ENCODE results near the gene IFT74. TPM values are rescaled to one million over a fixed set of nuclear protein-coding genes. Genes with fewer than 3 reads are reported as not detected.
A peak's percentile ranks its signal among the peaks of the same experiment; 100 is the strongest.

Gene IFT74
- total and polyA plus RNA-seq, 10 of the 15 experiments (the other 5 are each of a cell fraction or from before 2014, with no cell fraction given), result 7.6 to 15.4 (median 12.3) TPM

DNA sequence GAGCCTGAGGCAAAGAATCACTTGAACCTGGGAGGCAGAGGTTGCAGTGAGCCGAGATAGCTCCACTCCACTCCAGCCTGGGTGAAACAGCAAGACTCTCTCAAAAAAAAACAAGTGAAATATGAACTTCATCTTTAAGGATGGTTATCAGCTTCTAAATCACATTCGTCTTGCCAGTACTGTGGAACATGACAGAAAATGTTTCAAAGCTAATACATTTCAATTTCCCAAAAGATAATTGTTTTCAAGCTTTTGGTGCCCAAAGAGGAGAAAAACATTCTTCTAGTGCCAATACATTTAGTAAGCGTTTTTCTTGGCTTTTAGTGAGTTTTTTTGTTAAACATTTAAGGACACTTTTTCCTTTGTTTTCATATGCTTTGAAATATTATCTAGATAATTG is 4.4 kb upstream of the IFT74 start:
- in situ Hi-C loops (cut with MboI) (no loop called here), intact Hi-C loops (cut with micrococcal nuclease; ENCODE audit: unreplicated experiment) (no loop called here)
- ATAC-seq, result no peak
- FAIRE-seq, result no peak
- POLR2A ChIA-PET, result no interaction called here
- no peaks in the 10 kb centered on the region for H4K20me1 ChIP-seq (ENCODE audit: control insufficient read depth, insufficient read depth)
- no peak overlapping the region for H3K9ac ChIP-seq (ENCODE audit: control insufficient read depth, insufficient read depth, low read length)
- no peaks in the 10 kb centered on the region for H3K27me3 ChIP-seq (replicated peaks in 1 of 2; ENCODE audit: control insufficient read depth in 2 of 2, insufficient read depth in 2 of 2, low read length in 1 of 2)
- RAD21 ChIA-PET (ENCODE audit: unreplicated experiment), result no interaction called here
- WGBS (ENCODE audit: insufficient coverage, insufficient replicate concordance, low lambda C conversion rate, missing lambda C conversion rate), result 76% methylated on average over 3 of the region's 3 CpGs
- SMC1A ChIA-PET (ENCODE audit: uncharacterized antibody, unreplicated experiment), result interaction anchor here (1.2 kb wide), 1 partner anchor 60 kb away, joined by 3 read pairs; the partner anchor contains the start of gene CAAP1
- H3K79me2 ChIP-seq (ENCODE audit: control insufficient read depth, insufficient read depth, low read length), result peaks cover 7% of the 10 kb centered on the region
- TF ChIP-seq ZNF274 (IDR thresholded peaks at IDR 0.05; ENCODE audit: insufficient read depth, insufficient read length) (no peak), SMC3 (IDR thresholded peaks at IDR 0.05; ENCODE audit: borderline replicate concordance, low read length) (no peak), MYC (IDR thresholded peaks at IDR 0.05; ENCODE audit: insufficient read depth, insufficient read length, insufficient replicate concordance, low read length, severe bottlenecking) (no peak), ZNF622 (IDR thresholded peaks at IDR 0.05) (no peak), IKZF1 (conservative IDR thresholded peaks at IDR 0.05) (no peak)
- no peak overlapping the region for H3K27ac ChIP-seq (ENCODE audit: control insufficient read depth, insufficient read depth)
- no peak overlapping the region for H3K4me2 ChIP-seq (ENCODE audit: control insufficient read depth, insufficient read depth)
- BruUV-seq (replicated peaks), result no TSS peak
- no peaks in the 10 kb centered on the region for H3K36me3 ChIP-seq (ENCODE audit: control insufficient read depth in 2 of 2, insufficient read depth in 2 of 2, low read length in 1 of 2)
- no peak for DNase-seq (ENCODE audit: low read depth, low spot score)
- H3K9me3 ChIP-seq (replicated peaks; ENCODE audit: control insufficient read depth, insufficient read depth, low read length), result no peaks in the 10 kb centered on the region
- CTCF ChIA-PET, result no interaction called here
- H3K4me3 ChIP-seq, result no peak overlapping the region
- no peaks in the 10 kb centered on the region for H3K4me1 ChIP-seq (ENCODE audit: control insufficient read depth, insufficient read depth, low read length)
- H2AFZ ChIP-seq (ENCODE audit: control insufficient read depth, low read depth, low read length), result no peak overlapping the region

DNA sequence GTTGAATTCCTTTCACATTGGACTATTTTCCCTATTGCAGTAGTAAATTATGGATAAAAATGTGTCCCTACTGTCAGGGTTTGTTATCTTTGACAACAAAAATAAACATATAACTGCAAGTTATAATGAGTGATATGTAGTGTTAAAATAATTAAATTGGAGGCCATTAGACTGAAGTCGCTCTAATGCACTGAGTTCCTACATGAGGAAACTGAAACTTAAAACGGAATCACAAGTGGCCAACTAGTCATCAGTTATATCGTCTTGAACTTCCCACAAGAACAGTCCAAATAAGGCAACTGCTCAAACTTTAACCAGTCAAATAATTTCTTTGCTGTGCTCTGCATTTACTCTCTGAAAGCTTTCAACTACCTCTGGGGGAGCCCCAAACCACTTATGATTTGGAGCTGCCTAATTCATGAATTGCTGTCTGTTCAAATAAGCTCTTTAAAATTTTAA is 2.1 kb upstream of the IFT74 start:
- Histone ChIP-seq H3K36me3 (ENCODE audit: control insufficient read depth in 2 of 2, insufficient read depth in 2 of 2, low read length in 1 of 2) (no peaks in the 10 kb centered on the region), H3K79me2 (ENCODE audit: control insufficient read depth, insufficient read depth, low read length) (peaks cover 2% of the 10 kb centered on the region), H2AFZ (ENCODE audit: control insufficient read depth, low read depth, low read length) (no peak overlapping the region), H3K9me3 (replicated peaks; ENCODE audit: control insufficient read depth, insufficient read depth, low read length) (no peaks in the 10 kb centered on the region), H3K27me3 (replicated peaks in 1 of 2; ENCODE audit: control insufficient read depth in 2 of 2, insufficient read depth in 2 of 2, low read length in 1 of 2) (no peaks in the 10 kb centered on the region), H4K20me1 (ENCODE audit: control insufficient read depth, insufficient read depth) (no peaks in the 10 kb centered on the region), H3K4me1 (ENCODE audit: control insufficient read depth, insufficient read depth, low read length) (no peaks in the 10 kb centered on the region), H3K9ac (ENCODE audit: control insufficient read depth, insufficient read depth, low read length) (no peak overlapping the region), H3K27ac (ENCODE audit: control insufficient read depth, insufficient read depth) (peak overlapping the region; percentile 40; the same call in 1 of the 2 replicates), H3K4me2 (ENCODE audit: control insufficient read depth, insufficient read depth) (no peak overlapping the region), H3K4me3 (no peak overlapping the region)
- FAIRE-seq (no peak), DNase-seq (ENCODE audit: low read depth, low spot score) (no peak), ATAC-seq (peak; percentile 71)
- CTCF ChIA-PET, result interaction anchor here (1.0 to 1.4 kb wide), 3 partner anchors 12 to 22 kb away, joined by 3 to 5 read pairs (median 5); no protein-coding TSS in a partner anchor
- SMC1A ChIA-PET (ENCODE audit: uncharacterized antibody, unreplicated experiment), result interaction anchor here (1.3 to 3.2 kb wide), 5 partner anchors 10 to 66 kb away, joined by 4 to 24 read pairs (median 4); no protein-coding TSS in a partner anchor
- in situ Hi-C loops (cut with MboI), result no loop called here
- POLR2A ChIA-PET, result interaction anchor here (2.9 kb wide), 2 partner anchors 12 to 62 kb away, joined by 20 read pairs; partner anchors contain the start of gene CAAP1
- BruUV-seq (replicated peaks), result no TSS peak
- RAD21 ChIA-PET (ENCODE audit: unreplicated experiment), result interaction anchor here (1.4 kb wide), 1 partner anchor 12 kb away, joined by 6 read pairs; no protein-coding TSS in a partner anchor
- WGBS (ENCODE audit: insufficient coverage, insufficient replicate concordance, low lambda C conversion rate, missing lambda C conversion rate), result 19% methylated on average over 3 of the region's 3 CpGs
- intact Hi-C loops (cut with micrococcal nuclease; ENCODE audit: unreplicated experiment), result no loop called here
- no peak for TF ChIP-seq SREBF1 (IDR thresholded peaks at IDR 0.05; ENCODE audit: low read length)
- TF ChIP-seq CBX5 (IDR thresholded peaks at IDR 0.05; ENCODE audit: low read depth), result no peak
- no peak for TF ChIP-seq CEBPB (IDR thresholded peaks at IDR 0.05; ENCODE audit: borderline replicate concordance in 1 of 2, low read depth in 2 of 2, low read length in 2 of 2)
- TF ChIP-seq CHD1 (IDR thresholded peaks at IDR 0.05; ENCODE audit: low read depth, low read length), result no peak
- TF ChIP-seq POLR2A (IDR thresholded peaks at IDR 0.05; ENCODE audit: low read depth, low read length), result no peak
- TF ChIP-seq IRF4 (IDR thresholded peaks at IDR 0.05; ENCODE audit: low read depth, low read length), result no peak
- TF ChIP-seq EZH2 (IDR thresholded peaks at IDR 0.05; ENCODE audit: borderline replicate concordance, control insufficient read depth, low read depth, low read length), result no peak
- TF ChIP-seq, protein P1, sequence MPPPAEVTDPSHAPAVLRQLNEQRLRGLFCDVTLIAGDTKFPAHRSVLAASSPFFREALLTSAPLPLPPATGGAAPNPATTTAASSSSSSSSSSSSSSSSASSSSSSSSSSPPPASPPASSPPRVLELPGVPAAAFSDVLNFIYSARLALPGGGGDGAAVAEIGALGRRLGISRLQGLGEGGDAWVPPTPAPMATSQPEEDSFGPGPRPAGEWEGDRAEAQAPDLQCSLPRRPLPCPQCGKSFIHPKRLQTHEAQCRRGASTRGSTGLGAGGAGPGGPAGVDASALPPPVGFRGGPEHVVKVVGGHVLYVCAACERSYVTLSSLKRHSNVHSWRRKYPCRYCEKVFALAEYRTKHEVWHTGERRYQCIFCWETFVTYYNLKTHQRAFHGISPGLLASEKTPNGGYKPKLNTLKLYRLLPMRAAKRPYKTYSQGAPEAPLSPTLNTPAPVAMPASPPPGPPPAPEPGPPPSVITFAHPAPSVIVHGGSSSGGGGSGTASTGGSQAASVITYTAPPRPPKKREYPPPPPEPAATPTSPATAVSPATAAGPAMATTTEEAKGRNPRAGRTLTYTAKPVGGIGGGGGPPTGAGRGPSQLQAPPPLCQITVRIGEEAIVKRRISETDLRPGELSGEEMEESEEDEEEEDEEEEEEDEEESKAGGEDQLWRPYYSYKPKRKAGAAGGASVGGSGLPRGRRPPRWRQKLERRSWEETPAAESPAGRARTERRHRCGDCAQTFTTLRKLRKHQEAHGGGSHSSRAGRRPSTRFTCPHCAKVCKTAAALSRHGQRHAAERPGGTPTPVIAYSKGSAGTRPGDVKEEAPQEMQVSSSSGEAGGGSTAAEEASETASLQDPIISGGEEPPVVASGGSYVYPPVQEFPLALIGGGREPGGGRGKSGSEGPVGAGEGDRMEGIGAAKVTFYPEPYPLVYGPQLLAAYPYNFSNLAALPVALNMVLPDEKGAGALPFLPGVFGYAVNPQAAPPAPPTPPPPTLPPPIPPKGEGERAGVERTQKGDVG (CRISPR knock-in tag; IDR thresholded peaks at IDR 0.05), result no peak
- TF ChIP-seq ESRRA (IDR thresholded peaks at IDR 0.05; ENCODE audit: low read length), result no peak
- TF ChIP-seq YBX1 (IDR thresholded peaks at IDR 0.05), result no peak
- no peak for TF ChIP-seq ETV6 (conservative IDR thresholded peaks at IDR 0.05 in 1 of 2, IDR thresholded peaks at IDR 0.05 in 1 of 2; ENCODE audit: borderline replicate concordance in 1 of 2, low read depth in 1 of 2)
- TF ChIP-seq BRCA1 (IDR thresholded peaks at IDR 0.05; ENCODE audit: low read depth, low read length), result no peak

Data from GM12878 (cell line).